GM12864 (cell line): ENCODE measurements around the gene CDK14.

Experiments used
- DNase-seq: peaks from one replicate; pipeline ENCODE4 v3.0.0-alpha.2; 2011; ENCODE audit warnings: low read depth
- H3K4me3 ChIP-seq: 2 replicates; pipeline ENCODE4 v1.5.1; 2011; ENCODE audit warnings: mild to moderate bottlenecking, low read depth, low read length, control low read depth
- TF ChIP-seq, protein P1 (sequence below): IDR thresholded peaks from 2 replicates; pipeline ENCODE4 v1.5.1; 2011; ENCODE audit warnings: low read depth, mild to moderate bottlenecking, moderate library complexity, low read length, control low read depth, inconsistent platforms; ENCODE audit errors: missing control alignments

The CDK14 gene

GRCh38 chr7:90830308-90830707 is 234.2 kb downstream of the CDK14 start:
- TF ChIP-seq, protein P1, sequence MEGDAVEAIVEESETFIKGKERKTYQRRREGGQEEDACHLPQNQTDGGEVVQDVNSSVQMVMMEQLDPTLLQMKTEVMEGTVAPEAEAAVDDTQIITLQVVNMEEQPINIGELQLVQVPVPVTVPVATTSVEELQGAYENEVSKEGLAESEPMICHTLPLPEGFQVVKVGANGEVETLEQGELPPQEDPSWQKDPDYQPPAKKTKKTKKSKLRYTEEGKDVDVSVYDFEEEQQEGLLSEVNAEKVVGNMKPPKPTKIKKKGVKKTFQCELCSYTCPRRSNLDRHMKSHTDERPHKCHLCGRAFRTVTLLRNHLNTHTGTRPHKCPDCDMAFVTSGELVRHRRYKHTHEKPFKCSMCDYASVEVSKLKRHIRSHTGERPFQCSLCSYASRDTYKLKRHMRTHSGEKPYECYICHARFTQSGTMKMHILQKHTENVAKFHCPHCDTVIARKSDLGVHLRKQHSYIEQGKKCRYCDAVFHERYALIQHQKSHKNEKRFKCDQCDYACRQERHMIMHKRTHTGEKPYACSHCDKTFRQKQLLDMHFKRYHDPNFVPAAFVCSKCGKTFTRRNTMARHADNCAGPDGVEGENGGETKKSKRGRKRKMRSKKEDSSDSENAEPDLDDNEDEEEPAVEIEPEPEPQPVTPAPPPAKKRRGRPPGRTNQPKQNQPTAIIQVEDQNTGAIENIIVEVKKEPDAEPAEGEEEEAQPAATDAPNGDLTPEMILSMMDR = no peak
- DNase-seq = no peak
- no peak overlapping the region for H3K4me3 ChIP-seq

- TF ChIP-seq, protein P1 = no peak
- H3K4me3 ChIP-seq = no peak overlapping the region
- no peak for DNase-seq
Measured at GRCh38 chr7:90832726-90833125, 236.6 kb downstream of the CDK14 start.

- no peak for DNase-seq
Measured at GRCh38 chr7:90833443-90833842, 237.3 kb downstream of the CDK14 start.

DNA sequence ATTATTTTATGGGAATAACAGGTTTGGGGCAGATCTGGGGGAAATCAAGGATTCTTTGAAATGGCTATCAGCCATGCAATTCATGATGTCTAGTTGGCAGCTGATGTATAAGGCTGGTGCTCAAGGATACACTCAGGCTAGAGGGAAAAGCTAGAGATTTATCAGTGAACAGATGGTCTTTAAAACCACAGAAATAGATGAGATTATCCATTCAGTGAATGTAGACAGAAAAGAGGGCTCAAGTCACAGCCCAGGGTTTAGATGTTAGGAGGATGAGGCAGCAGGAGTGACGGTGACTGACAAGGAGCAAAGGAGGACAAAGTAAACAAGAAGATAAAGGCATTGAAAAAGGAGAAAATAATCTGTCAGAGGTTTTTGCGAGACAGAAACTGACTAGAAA is 238.7 kb downstream of the CDK14 start:
- TF ChIP-seq, protein P1 = no peak
- H3K4me3 ChIP-seq = no peak overlapping the region
- DNase-seq = no peak

More at GRCh38 chr7:90833443-90833842, 237.3 kb downstream of the CDK14 start:
- TF ChIP-seq, protein P1 = no peak
- no peak overlapping the region for H3K4me3 ChIP-seq

- TF ChIP-seq, protein P1 = no peak
- no peak for DNase-seq
- no peak overlapping the region for H3K4me3 ChIP-seq
Measured at GRCh38 chr7:90835861-90836260, 239.7 kb downstream of the CDK14 start.

GRCh38 chr7:90836937-90837336 is 240.8 kb downstream of the CDK14 start:
- no peak overlapping the region for H3K4me3 ChIP-seq
- TF ChIP-seq, protein P1 = no peak
- no peak for DNase-seq

- TF ChIP-seq, protein P1 = peak; percentile 13
- no peak for DNase-seq
- no peak overlapping the region for H3K4me3 ChIP-seq
Measured at GRCh38 chr7:90838799-90839198, 242.7 kb downstream of the CDK14 start.
